ENCODE data around the gene CXXC4.

- no peak for TF ChIP-seq CTCF (IDR thresholded peaks at IDR 0.05)
- TF ChIP-seq POLR2AphosphoS5 (IDR thresholded peaks at IDR 0.05) = no peak
- TF ChIP-seq EP300 (IDR thresholded peaks at IDR 0.05) = no peak
- no peak for TF ChIP-seq POLR2A (IDR thresholded peaks at IDR 0.05)
Observed at GRCh38 chr4:104420766-104421165, 73.9 kb downstream of the CXXC4 start.

Data from gastroesophageal sphincter (tissue), 3 donors.